Measurements from ENCODE around the gene ASB3.

Gene ASB3

DNA sequence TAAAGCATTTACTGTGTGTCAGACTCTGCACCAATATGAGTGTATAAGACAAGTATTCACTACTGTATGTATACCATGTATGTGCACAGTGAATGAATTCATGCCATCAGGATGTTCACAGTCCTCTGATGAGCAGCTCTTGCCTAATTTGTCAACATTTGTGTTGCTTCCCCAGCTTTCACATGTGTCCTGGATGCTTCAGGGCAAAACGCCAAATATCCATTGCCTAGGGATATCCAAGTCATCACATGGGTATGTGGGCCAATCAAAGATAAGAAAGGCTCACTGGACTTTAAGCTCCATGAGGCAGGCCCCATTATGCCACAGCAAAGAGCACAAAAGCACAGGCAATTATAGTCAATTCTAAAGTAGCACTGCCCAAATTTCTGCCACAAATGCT lies 153.3 kb downstream of the ASB3 start:
- no peaks in the 10 kb centered on the region for H3K36me3 ChIP-seq (ENCODE audit: control insufficient read depth, insufficient read depth, low read length)
- H3K4me1 ChIP-seq (ENCODE audit: control insufficient read depth, insufficient read depth, low read length): peaks cover 13% of the 10 kb centered on the region

DNA sequence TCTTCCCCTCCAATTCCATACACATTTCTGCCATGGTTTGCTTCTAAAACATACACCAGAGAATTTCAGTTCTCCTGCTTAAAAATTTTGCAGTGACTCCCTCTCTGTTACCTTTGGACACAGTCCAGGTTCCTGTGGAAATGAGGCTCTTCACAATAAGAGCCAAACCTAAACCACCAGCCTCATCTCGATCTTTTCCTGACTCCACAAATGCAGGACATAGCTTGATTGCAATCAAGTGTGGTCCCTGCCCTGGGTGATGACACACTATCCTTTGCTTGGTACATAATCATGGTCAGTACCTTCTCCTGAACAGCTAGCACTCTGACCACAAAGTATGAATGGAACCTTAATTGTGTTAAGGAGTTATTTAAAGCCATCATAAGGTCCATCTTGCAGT lies 154.0 kb downstream of the ASB3 start:
- H3K4me3 ChIP-seq (ENCODE audit: low read length): no peak overlapping the region
- H3K9ac ChIP-seq (ENCODE audit: low read length): no peak overlapping the region
- H3K4me1 ChIP-seq (ENCODE audit: control insufficient read depth, insufficient read depth, low read length): peaks cover 13% of the 10 kb centered on the region
- no peaks in the 10 kb centered on the region for H3K27me3 ChIP-seq (ENCODE audit: control insufficient read depth, insufficient read depth, low read length)
- H3K9me3 ChIP-seq (ENCODE audit: control insufficient read depth, low read length): no peaks in the 10 kb centered on the region
- H3K36me3 ChIP-seq (ENCODE audit: control insufficient read depth, insufficient read depth, low read length): no peaks in the 10 kb centered on the region

More for the DNA sequence above, 153.3 kb downstream of the ASB3 start:
- H3K4me3 ChIP-seq (ENCODE audit: low read length): no peak overlapping the region
- no peaks in the 10 kb centered on the region for H3K27me3 ChIP-seq (ENCODE audit: control insufficient read depth, insufficient read depth, low read length)
- no peak overlapping the region for H3K9ac ChIP-seq (ENCODE audit: low read length)
- H3K9me3 ChIP-seq (ENCODE audit: control insufficient read depth, low read length): no peaks in the 10 kb centered on the region

GRCh38 chr2:53632126-53632460 lies 154.7 kb downstream of the ASB3 start:
- Histone ChIP-seq H3K9ac (ENCODE audit: low read length) (no peak overlapping the region), H3K4me1 (ENCODE audit: control insufficient read depth, insufficient read depth, low read length) (peaks cover 13% of the 10 kb centered on the region), H3K27me3 (ENCODE audit: control insufficient read depth, insufficient read depth, low read length) (no peaks in the 10 kb centered on the region), H3K9me3 (ENCODE audit: control insufficient read depth, low read length) (no peaks in the 10 kb centered on the region), H3K4me3 (ENCODE audit: low read length) (no peak overlapping the region), H3K36me3 (ENCODE audit: control insufficient read depth, insufficient read depth, low read length) (no peaks in the 10 kb centered on the region)

DNA sequence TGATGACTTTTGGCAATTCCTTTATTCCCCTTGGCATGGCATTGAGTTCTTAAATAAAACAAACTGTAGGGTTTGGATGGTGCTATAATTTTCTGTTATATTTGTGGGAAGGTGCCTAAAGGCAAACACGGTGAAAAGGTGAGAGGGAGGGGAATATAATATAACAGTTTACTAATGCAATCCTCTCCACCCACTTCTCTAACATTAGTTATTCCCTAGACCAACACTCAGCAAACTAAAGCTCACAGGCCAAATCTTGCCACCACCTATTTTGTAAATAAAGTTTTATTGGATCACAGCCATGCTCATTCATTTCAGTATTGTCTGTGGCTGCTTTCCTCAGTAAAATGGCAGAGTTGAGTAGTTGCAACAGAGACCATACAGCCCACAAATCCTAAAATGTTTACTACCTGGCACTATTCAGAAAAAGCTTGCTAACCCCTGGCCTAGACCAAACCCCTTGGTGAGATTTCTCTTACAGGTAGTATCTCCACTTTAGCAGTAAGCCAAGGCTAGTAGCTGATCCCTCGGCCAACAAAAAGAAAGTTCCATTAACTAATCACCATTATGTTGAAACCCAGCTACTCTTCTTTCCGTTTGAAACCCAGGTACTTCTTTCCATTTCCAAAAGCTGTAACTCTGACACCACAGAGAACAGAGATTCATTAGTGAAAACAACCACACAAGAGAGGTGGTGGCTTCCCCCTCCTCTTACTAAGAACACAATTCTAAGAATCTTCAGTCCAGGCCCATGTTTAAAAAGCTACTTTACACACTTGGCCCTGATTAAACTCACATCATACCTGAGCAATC lies 155.2 kb downstream of the ASB3 start:
- no peak overlapping the region for H3K9ac ChIP-seq (ENCODE audit: low read length)
- no peaks in the 10 kb centered on the region for H3K9me3 ChIP-seq (ENCODE audit: control insufficient read depth, low read length)
- peaks cover 13% of the 10 kb centered on the region for H3K4me1 ChIP-seq (ENCODE audit: control insufficient read depth, insufficient read depth, low read length)
- no peaks in the 10 kb centered on the region for H3K27me3 ChIP-seq (ENCODE audit: control insufficient read depth, insufficient read depth, low read length)
- no peaks in the 10 kb centered on the region for H3K36me3 ChIP-seq (ENCODE audit: control insufficient read depth, insufficient read depth, low read length)
- H3K4me3 ChIP-seq (ENCODE audit: low read length): no peak overlapping the region

DNA sequence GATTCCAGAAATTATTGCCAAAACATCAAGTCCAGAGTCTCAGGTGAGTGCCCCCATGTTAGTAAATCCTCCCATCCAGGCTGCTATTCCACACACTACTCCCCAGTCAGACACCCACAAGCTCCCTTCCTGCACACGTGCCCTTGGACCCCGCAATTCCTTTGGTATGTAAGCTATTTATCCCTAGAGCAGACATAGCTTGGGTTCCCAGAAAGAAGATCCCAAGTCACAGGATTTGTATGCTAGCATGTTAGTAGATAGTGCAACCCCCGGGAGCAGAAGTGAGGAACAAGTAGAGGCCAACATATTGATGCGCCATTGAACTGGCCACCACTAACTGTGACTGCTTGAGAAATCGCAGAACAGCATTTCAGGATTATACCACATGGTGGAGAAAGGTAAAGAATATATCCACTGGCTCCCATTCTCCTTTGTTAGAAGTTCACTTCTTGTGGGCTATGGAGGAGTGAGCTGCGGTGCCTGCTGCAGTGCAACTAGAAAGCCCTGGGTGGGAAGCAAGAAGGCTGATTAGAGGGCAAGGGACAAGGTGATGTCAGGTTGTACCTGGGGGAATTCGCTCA lies 156.6 kb downstream of the ASB3 start:
- Histone ChIP-seq H3K9me3 (ENCODE audit: control insufficient read depth, low read length) (no peaks in the 10 kb centered on the region), H3K27me3 (ENCODE audit: control insufficient read depth, insufficient read depth, low read length) (no peaks in the 10 kb centered on the region), H3K9ac (ENCODE audit: low read length) (no peak overlapping the region), H3K36me3 (ENCODE audit: control insufficient read depth, insufficient read depth, low read length) (no peaks in the 10 kb centered on the region), H3K4me1 (ENCODE audit: control insufficient read depth, insufficient read depth, low read length) (peaks cover 13% of the 10 kb centered on the region), H3K4me3 (ENCODE audit: low read length) (no peak overlapping the region)

GRCh38 chr2:53629501-53629900 lies 157.3 kb downstream of the ASB3 start:
- no peak overlapping the region for H3K9ac ChIP-seq (ENCODE audit: low read length)
- no peaks in the 10 kb centered on the region for H3K36me3 ChIP-seq (ENCODE audit: control insufficient read depth, insufficient read depth, low read length)
- H3K9me3 ChIP-seq (ENCODE audit: control insufficient read depth, low read length): no peaks in the 10 kb centered on the region
- no peaks in the 10 kb centered on the region for H3K27me3 ChIP-seq (ENCODE audit: control insufficient read depth, insufficient read depth, low read length)
- H3K4me1 ChIP-seq (ENCODE audit: control insufficient read depth, insufficient read depth, low read length): peaks cover 13% of the 10 kb centered on the region
- no peak overlapping the region for H3K4me3 ChIP-seq (ENCODE audit: low read length)

GRCh38 chr2:53629001-53629400 lies 157.8 kb downstream of the ASB3 start:
- Histone ChIP-seq H3K9ac (ENCODE audit: low read length) (no peak overlapping the region), H3K27me3 (ENCODE audit: control insufficient read depth, insufficient read depth, low read length) (no peaks in the 10 kb centered on the region), H3K4me1 (ENCODE audit: control insufficient read depth, insufficient read depth, low read length) (peaks cover 13% of the 10 kb centered on the region), H3K4me3 (ENCODE audit: low read length) (no peak overlapping the region), H3K36me3 (ENCODE audit: control insufficient read depth, insufficient read depth, low read length) (no peaks in the 10 kb centered on the region), H3K9me3 (ENCODE audit: control insufficient read depth, low read length) (no peaks in the 10 kb centered on the region)

GRCh38 chr2:53622141-53622540 lies 164.6 kb downstream of the ASB3 start:
- Histone ChIP-seq H3K4me3 (ENCODE audit: low read length) (no peak overlapping the region), H3K9ac (ENCODE audit: low read length) (no peak overlapping the region), H3K36me3 (ENCODE audit: control insufficient read depth, insufficient read depth, low read length) (no peaks in the 10 kb centered on the region), H3K4me1 (ENCODE audit: control insufficient read depth, insufficient read depth, low read length) (no peaks in the 10 kb centered on the region), H3K27me3 (ENCODE audit: control insufficient read depth, insufficient read depth, low read length) (no peaks in the 10 kb centered on the region), H3K9me3 (ENCODE audit: control insufficient read depth, low read length) (no peaks in the 10 kb centered on the region)

DNA sequence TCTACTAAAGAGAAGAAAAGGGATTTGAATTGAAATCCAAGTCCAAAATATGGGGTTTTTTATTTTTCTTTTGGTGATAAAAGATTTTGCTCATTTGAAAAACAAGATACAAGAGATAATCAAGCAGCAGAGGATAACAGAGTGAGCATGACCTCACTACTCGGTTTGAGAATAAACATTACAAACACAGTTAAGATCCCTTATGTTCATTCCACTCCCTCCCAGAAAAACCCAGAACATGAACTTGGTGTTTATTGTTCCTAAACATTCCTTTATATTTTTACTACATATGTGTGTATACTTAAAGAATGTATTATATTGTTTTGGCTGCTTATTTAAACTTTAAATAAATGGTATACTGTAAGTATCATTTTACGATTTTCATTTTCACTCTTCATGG lies 165.8 kb downstream of the ASB3 start:
- no peaks in the 10 kb centered on the region for H3K36me3 ChIP-seq (ENCODE audit: control insufficient read depth, insufficient read depth, low read length)
- H3K27me3 ChIP-seq (ENCODE audit: control insufficient read depth, insufficient read depth, low read length): no peaks in the 10 kb centered on the region
- H3K9me3 ChIP-seq (ENCODE audit: control insufficient read depth, low read length): no peaks in the 10 kb centered on the region
- no peak overlapping the region for H3K9ac ChIP-seq (ENCODE audit: low read length)
- H3K4me1 ChIP-seq (ENCODE audit: control insufficient read depth, insufficient read depth, low read length): no peaks in the 10 kb centered on the region
- H3K4me3 ChIP-seq (ENCODE audit: low read length): no peak overlapping the region
